Chondrocyte (in vitro differentiated cells): ENCODE measurements around the gene KRTAP10-1. TPM values are rescaled to one million over a fixed set of nuclear protein-coding genes. Genes with fewer than 3 reads are reported as not detected.

Experiments
- DNase-seq: peaks from one replicate; pipeline ENCODE4 v3.0.0; 2021; ENCODE audit warnings: mixed read lengths, low spot score
- H3K27ac Mint-ChIP-seq: one replicate; pipeline ENCODE4 v1.8.0; 2021; ENCODE audit warnings: mild to moderate bottlenecking, moderate library complexity, mixed read lengths; ENCODE audit not compliant: unreplicated experiment
- H3K27me3 Mint-ChIP-seq: 2 replicates; pipeline ENCODE4 v1.8.0; 2021; ENCODE audit warnings: low read depth, mixed read lengths
- H3K36me3 Mint-ChIP-seq: 2 replicates; pipeline ENCODE4 v1.8.0; 2021; ENCODE audit warnings: low read depth, mixed read lengths
- H3K4me1 Mint-ChIP-seq: 2 replicates; pipeline ENCODE4 v1.8.0; 2021; ENCODE audit warnings: low read depth, mild to moderate bottlenecking, mixed read lengths
- H3K4me3 Mint-ChIP-seq: one replicate; pipeline ENCODE4 v1.8.0; 2021; ENCODE audit warnings: mild to moderate bottlenecking, moderate library complexity, mixed read lengths; ENCODE audit not compliant: unreplicated experiment
- H3K9me3 Mint-ChIP-seq: 2 replicates; pipeline ENCODE4 v1.8.0; 2021; ENCODE audit warnings: low read depth, mixed read lengths
- CTCF ChIP-seq: fragments of 200-600 bp; sonication (generic); IDR thresholded peaks from 2 replicates; pipeline ENCODE4 v1.5.0; 2021; ENCODE audit warnings: antibody characterized with exemption, mild to moderate bottlenecking, moderate library complexity
- total RNA-seq: library from RNA; stranded (reverse); gene quantifications from 3 replicates; pipeline ENCODE4 v1.2.1, GENCODE V29; 2021

Gene KRTAP10-1
- total RNA-seq, 1 donor from 2014 or later, result not detected

- TF ChIP-seq CTCF, result no peak
- H3K4me3 Mint-ChIP-seq, result no peak overlapping the region
Observed at GRCh38 chr21:44514746-44515358, 25.1 kb downstream of the KRTAP10-1 start.

DNA sequence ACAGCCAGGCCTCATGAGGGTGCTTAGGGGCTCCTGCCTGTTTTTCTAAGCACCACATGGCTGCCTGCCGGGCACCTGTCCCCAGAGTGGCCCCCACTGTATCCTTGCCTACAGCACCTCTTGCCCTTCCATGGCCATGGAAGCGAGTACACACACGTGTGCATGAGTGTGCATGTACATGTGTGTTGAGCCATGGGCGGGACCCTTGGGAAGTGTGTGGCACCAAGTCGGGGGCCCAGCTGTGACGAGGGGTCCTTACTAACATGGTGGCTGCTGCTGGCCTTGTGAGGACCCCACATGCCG is 25.8 kb downstream of the KRTAP10-1 start:
- no peak for TF ChIP-seq CTCF
- H3K36me3 Mint-ChIP-seq, result no peaks in the 10 kb centered on the region
- H3K27ac Mint-ChIP-seq, result no peak overlapping the region
- no peak for DNase-seq
- peaks cover 9% of the 10 kb centered on the region for H3K27me3 Mint-ChIP-seq
- no peaks in the 10 kb centered on the region for H3K9me3 Mint-ChIP-seq
- H3K4me1 Mint-ChIP-seq, result no peaks in the 10 kb centered on the region
- H3K4me3 Mint-ChIP-seq, result no peak overlapping the region

More at GRCh38 chr21:44514746-44515358, 25.1 kb downstream of the KRTAP10-1 start:
- H3K4me1 Mint-ChIP-seq, result no peaks in the 10 kb centered on the region
- no peak overlapping the region for H3K27ac Mint-ChIP-seq
- peaks cover 9% of the 10 kb centered on the region for H3K27me3 Mint-ChIP-seq
- no peaks in the 10 kb centered on the region for H3K36me3 Mint-ChIP-seq
- H3K9me3 Mint-ChIP-seq, result no peaks in the 10 kb centered on the region
- DNase-seq, result peak; percentile 76

- Mint-ChIP-seq H3K9me3 (no peaks in the 10 kb centered on the region), H3K4me1 (no peaks in the 10 kb centered on the region), H3K4me3 (no peak overlapping the region), H3K36me3 (no peaks in the 10 kb centered on the region), H3K27me3 (peaks cover 9% of the 10 kb centered on the region), H3K27ac (no peak overlapping the region)
- TF ChIP-seq CTCF, result no peak
- peak; percentile 91 for DNase-seq
Observed at GRCh38 chr21:44513389-44514217, 26.4 kb downstream of the KRTAP10-1 start.

DNA sequence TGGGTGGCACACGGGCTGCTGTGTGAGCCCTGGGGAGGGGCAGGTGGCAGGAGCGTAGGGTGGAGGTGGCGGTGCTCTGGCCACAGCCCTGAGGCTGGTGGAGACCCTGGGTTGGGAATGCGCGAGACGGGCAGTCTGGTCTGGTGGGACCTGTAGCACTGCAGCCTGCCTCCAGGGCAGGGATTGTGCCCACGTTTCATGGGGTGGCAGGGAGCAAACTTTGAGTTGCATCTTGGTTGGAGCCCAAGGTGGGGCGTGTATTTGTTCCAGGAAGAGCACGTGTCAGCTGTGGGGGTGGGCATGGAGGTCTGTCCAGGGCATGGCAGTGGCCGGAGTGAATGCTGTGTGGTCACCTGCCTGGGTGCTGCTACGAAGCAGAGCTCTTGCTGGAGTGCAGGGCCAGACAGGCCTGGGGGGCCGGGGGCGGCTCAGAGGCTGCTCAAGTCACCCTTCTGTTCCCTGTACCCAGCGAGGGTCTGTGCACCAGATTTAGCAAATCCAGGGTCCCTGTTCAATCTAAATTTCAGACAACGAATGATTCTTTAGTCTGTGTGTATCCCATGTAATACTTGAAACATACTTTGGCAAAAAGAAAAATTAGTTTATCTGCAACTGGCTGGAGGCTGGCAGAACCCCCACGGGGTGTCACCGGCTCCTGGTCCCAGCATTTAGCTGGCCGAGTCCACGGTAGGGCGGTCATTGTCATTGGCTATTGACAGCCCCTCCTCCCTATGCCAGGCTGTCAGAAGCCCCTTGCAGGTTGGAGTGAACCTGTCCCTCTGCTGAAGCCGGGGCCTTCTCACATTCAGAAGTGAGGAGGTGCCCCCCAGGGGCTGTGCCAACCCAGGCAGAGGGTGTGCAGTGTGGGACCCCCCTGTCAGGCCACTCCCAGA is 27.3 kb downstream of the KRTAP10-1 start:
- no peaks in the 10 kb centered on the region for H3K36me3 Mint-ChIP-seq
- no peak overlapping the region for H3K27ac Mint-ChIP-seq
- peak; percentile 73 for DNase-seq
- H3K9me3 Mint-ChIP-seq, result no peaks in the 10 kb centered on the region
- peaks cover 7% of the 10 kb centered on the region for H3K27me3 Mint-ChIP-seq
- H3K4me1 Mint-ChIP-seq, result no peaks in the 10 kb centered on the region
- TF ChIP-seq CTCF, result no peak
- no peak overlapping the region for H3K4me3 Mint-ChIP-seq

DNA sequence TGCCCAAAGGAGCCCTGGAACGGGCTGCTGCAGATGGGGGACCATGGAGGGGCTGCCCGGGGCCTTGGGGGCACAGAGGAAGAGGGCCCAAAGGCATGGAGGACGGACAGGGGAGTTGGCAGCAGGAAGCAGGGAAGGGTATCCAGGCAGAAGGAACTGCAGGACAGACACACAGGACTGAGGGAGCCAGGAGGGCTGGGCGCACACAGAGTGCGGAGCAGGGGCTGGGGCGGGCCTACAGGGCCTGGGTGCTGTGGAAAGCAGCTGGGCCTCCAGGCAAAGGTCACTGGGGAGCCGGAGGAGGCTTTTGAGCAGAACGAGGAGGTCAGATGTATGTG is 28.1 kb downstream of the KRTAP10-1 start:
- Mint-ChIP-seq H3K36me3 (no peaks in the 10 kb centered on the region), H3K4me3 (no peak overlapping the region), H3K27ac (no peak overlapping the region), H3K4me1 (no peaks in the 10 kb centered on the region), H3K27me3 (peaks cover 6% of the 10 kb centered on the region), H3K9me3 (no peaks in the 10 kb centered on the region)
- TF ChIP-seq CTCF, result no peak
- DNase-seq, result peak; percentile 70
